Fibroblast of lung (primary cell): Measurements from ENCODE around the gene AGAP1.

Source experiments
- CTCF ChIP-seq, 2 donors: IDR thresholded peaks in 1 of 2; conservative IDR thresholded peaks in 1 of 2; 1 replicate in 1 of 2; 2 replicates in 1 of 2; pipeline ENCODE4 v1.5.1; 2011 to 2012; ENCODE audit warnings: low read length in 2 of 2, control low read depth in 1 of 2, inconsistent platforms in 1 of 2, low read depth in 1 of 2, mild to moderate bottlenecking in 1 of 2
- EZH2 ChIP-seq: IDR thresholded peaks from 2 replicates; pipeline ENCODE4 v1.5.1; 2012; ENCODE audit warnings: low read length, control low read depth, mild to moderate bottlenecking; ENCODE audit errors: missing control alignments

- TF ChIP-seq CTCF (conservative IDR thresholded peaks at IDR 0.05 in 1 of 2, IDR thresholded peaks at IDR 0.05 in 1 of 2; ENCODE audit: low read depth in 1 of 2, low read length in 2 of 2) (no peak), EZH2 (no peak)
Observed at GRCh38 chr2:236052926-236053821, 559.3 kb downstream of the AGAP1 start.
